Fibroblast of lung (primary cell): Measurements from ENCODE around the gene RMC1. TPM values are rescaled to one million over a fixed set of nuclear protein-coding genes. Genes with fewer than 3 reads are reported as not detected.
A peak's percentile ranks its signal among the peaks of the same experiment; 100 is the strongest.

Source experiments
- DNase-seq, 2 donors: peaks; one replicate each; pipeline versions ENCODE4 v3.0.0 to v3.0.0-alpha.2; 2010; ENCODE audit warnings: low read depth in 2 of 2
- H2AFZ ChIP-seq: 2 replicates; pipeline ENCODE4 v1.5.1; 2012; ENCODE audit warnings: low read length, control low read depth, inconsistent platforms
- H3K27ac ChIP-seq: 2 replicates; pipeline ENCODE4 v1.5.1; 2011; ENCODE audit warnings: low read length, control low read depth; ENCODE audit not compliant: insufficient read depth
- H3K27me3 ChIP-seq: 2 replicates; pipeline ENCODE4 v1.5.1; 2011; ENCODE audit warnings: mild to moderate bottlenecking, low read length; ENCODE audit not compliant: control insufficient read depth, insufficient read depth
- H3K36me3 ChIP-seq: 2 replicates; pipeline ENCODE4 v1.5.1; 2011; ENCODE audit warnings: low read length; ENCODE audit not compliant: control insufficient read depth, insufficient read depth
- H3K4me1 ChIP-seq: 2 replicates; pipeline ENCODE4 v1.5.1; 2011; ENCODE audit warnings: low read length; ENCODE audit not compliant: control insufficient read depth, insufficient read depth; ENCODE audit errors: extremely low read depth
- H3K4me2 ChIP-seq: 2 replicates; pipeline ENCODE4 v1.5.1; 2011; ENCODE audit warnings: low read length, control low read depth; ENCODE audit not compliant: insufficient read depth; ENCODE audit errors: extremely low read depth
- H3K4me3 ChIP-seq, 4 experiments: fragments of 200-600 bp in 1 of 4; sonication (generic) in 1 of 4; replicated peaks in 1 of 4; 2 replicates each; pipeline ENCODE4 v1.5.1; 2011 to 2016; ENCODE audit warnings: low read length in 4 of 4, low read depth in 3 of 4, mild to moderate bottlenecking in 3 of 4, control low read depth in 2 of 4, inconsistent platforms in 1 of 4, mixed read lengths in 1 of 4; ENCODE audit not compliant: insufficient read depth in 1 of 4; ENCODE audit errors: control extremely low read depth in 1 of 4
- H3K79me2 ChIP-seq: 2 replicates; pipeline ENCODE4 v1.5.1; 2012; ENCODE audit warnings: mild to moderate bottlenecking, low read length, inconsistent platforms; ENCODE audit not compliant: control insufficient read depth, insufficient read depth
- H3K9ac ChIP-seq: 2 replicates; pipeline ENCODE4 v1.5.1; 2011; ENCODE audit warnings: mild to moderate bottlenecking, low read length, control low read depth; ENCODE audit not compliant: insufficient read depth
- H3K9me3 ChIP-seq: 2 replicates; pipeline ENCODE4 v1.5.1; 2012; ENCODE audit warnings: low read depth, low read length; ENCODE audit not compliant: control insufficient read depth, insufficient read depth
- H4K20me1 ChIP-seq: 2 replicates; pipeline ENCODE4 v1.5.1; 2011; ENCODE audit warnings: low read length; ENCODE audit not compliant: control insufficient read depth, insufficient read depth; ENCODE audit errors: extremely low read depth
- CTCF ChIP-seq, 2 donors: IDR thresholded peaks in 1 of 2; conservative IDR thresholded peaks in 1 of 2; 1 replicate in 1 of 2; 2 replicates in 1 of 2; pipeline ENCODE4 v1.5.1; 2011 to 2012; ENCODE audit warnings: low read length in 2 of 2, control low read depth in 1 of 2, inconsistent platforms in 1 of 2, low read depth in 1 of 2, mild to moderate bottlenecking in 1 of 2
- EZH2 ChIP-seq: IDR thresholded peaks from 2 replicates; pipeline ENCODE4 v1.5.1; 2012; ENCODE audit warnings: low read length, control low read depth, mild to moderate bottlenecking; ENCODE audit errors: missing control alignments
- polyA plus RNA-seq, 2 donors: library from polyadenylated mRNA; depleted of rRNA in 1 of 2; stranded (reverse) in 1 of 2; unstranded in 1 of 2; fragments of >200 nt; gene quantifications; 2 replicates each; pipeline ENCODE4 v1.2.1, GENCODE V29; 2011 to 2012; ENCODE audit warnings: missing spikeins in 1 of 2
- total RNA-seq: library from RNA; depleted of rRNA; stranded (reverse); fragments of >200 nt; gene quantifications from 2 replicates; pipeline ENCODE4 v1.2.1, GENCODE V29; 2014

RMC1 gene
- total and polyA plus RNA-seq, 2 donors (not counting 1 experiment from before 2014, with no cell fraction given) = 22.5 to 29.6 TPM

DNA sequence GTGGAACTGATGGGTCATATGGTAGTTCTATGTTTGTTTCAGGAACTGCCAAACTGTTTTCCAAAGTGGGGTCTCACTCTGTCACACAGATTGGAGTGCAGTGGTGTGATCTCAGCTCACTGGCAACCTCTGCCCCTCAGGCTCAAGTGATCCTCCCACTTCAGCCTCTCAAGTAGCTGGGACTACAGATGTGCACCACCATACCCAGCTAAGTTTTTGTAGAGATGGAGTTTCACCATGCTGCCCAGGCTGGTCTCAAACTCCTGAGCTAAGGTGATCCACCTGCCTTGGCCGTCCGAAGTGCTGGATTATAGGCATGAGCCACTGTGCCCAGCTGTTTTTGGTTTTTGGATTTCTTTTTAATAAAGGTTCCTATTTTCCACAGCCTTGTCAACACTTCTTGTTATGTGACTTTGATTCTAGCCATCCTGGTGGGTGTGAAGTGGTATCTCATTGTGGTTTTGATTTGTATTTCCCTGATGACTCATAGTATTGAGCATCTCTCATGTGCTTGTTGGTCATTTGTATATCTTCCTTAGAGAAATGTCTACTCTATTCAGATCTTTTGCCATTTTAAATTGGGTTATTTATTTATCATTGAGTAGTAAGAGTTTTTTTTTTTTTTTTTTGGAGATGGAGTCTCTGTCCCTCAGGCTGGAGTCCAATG is 60.2 kb downstream of the RMC1 start:
- Histone ChIP-seq H2AFZ (no peak overlapping the region), H3K27me3 (no peaks in the 10 kb centered on the region), H4K20me1 (no peaks in the 10 kb centered on the region), H3K36me3 (peaks cover 6% of the 10 kb centered on the region), H3K4me3 (no peak overlapping the region), H3K9ac (no peak overlapping the region), H3K9me3 (no peaks in the 10 kb centered on the region), H3K4me2 (no peak overlapping the region), H3K27ac (no peak overlapping the region), H3K4me1 (peaks cover 3% of the 10 kb centered on the region), H3K79me2 (no peaks in the 10 kb centered on the region)
- peak; percentile 44 to 74 for DNase-seq
- TF ChIP-seq EZH2 (no peak), CTCF (conservative IDR thresholded peaks at IDR 0.05 in 1 of 2, IDR thresholded peaks at IDR 0.05 in 1 of 2; ENCODE audit: low read depth in 1 of 2, low read length in 2 of 2) (no peak)

DNA sequence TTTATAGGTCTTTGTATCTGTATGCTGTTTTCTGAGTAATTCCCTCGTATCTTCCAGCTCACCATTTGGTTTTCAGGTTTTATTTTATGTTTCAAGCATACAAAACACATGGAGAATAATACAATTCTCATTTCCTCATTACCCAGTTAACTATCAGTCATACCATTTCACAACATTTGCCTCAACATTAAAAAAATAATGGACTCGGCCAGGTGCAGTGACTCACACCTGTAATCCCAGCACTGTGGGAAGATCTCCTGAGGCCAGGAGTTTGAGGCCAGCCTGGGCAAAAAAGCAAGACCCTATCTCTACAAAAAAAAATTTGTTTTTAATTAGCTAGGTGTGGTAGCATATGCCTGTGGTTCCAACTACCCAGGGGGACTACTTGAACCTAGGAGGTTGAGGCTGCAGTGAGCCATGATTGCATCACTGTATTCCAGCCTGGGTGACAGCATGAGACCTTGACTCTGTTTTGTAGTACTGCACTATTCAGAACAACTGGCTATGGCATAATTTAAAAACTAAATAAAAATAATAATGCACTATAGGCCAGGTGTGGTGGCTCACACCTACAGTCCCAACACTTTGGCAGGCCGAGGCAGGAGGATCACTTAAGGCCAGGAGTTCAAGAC is 62.7 kb downstream of the RMC1 start:
- H3K9ac ChIP-seq = no peak overlapping the region
- H3K27ac ChIP-seq = no peak overlapping the region
- H4K20me1 ChIP-seq = no peaks in the 10 kb centered on the region
- DNase-seq = no peak
- H3K4me2 ChIP-seq = no peak overlapping the region
- H3K4me3 ChIP-seq = no peak overlapping the region
- H3K4me1 ChIP-seq = peaks cover 3% of the 10 kb centered on the region
- no peaks in the 10 kb centered on the region for H3K9me3 ChIP-seq
- H3K79me2 ChIP-seq = no peaks in the 10 kb centered on the region
- no peak overlapping the region for H2AFZ ChIP-seq
- no peak for TF ChIP-seq EZH2
- TF ChIP-seq CTCF (conservative IDR thresholded peaks at IDR 0.05 in 1 of 2, IDR thresholded peaks at IDR 0.05 in 1 of 2; ENCODE audit: low read depth in 1 of 2, low read length in 2 of 2) = no peak
- peaks cover 9% of the 10 kb centered on the region for H3K36me3 ChIP-seq
- no peaks in the 10 kb centered on the region for H3K27me3 ChIP-seq

GRCh38 chr18:23567671-23568070 is 64.4 kb downstream of the RMC1 start:
- no peaks in the 10 kb centered on the region for H3K9me3 ChIP-seq
- H4K20me1 ChIP-seq = no peaks in the 10 kb centered on the region
- no peak overlapping the region for H2AFZ ChIP-seq
- peaks cover 9% of the 10 kb centered on the region for H3K36me3 ChIP-seq
- H3K4me2 ChIP-seq = no peak overlapping the region
- H3K79me2 ChIP-seq = no peaks in the 10 kb centered on the region
- H3K27me3 ChIP-seq = no peaks in the 10 kb centered on the region
- no peak for DNase-seq
- peaks cover 3% of the 10 kb centered on the region for H3K4me1 ChIP-seq
- TF ChIP-seq CTCF (conservative IDR thresholded peaks at IDR 0.05 in 1 of 2, IDR thresholded peaks at IDR 0.05 in 1 of 2; ENCODE audit: low read depth in 1 of 2, low read length in 2 of 2) (no peak), EZH2 (no peak)
- no peak overlapping the region for H3K27ac ChIP-seq
- H3K9ac ChIP-seq = no peak overlapping the region
- H3K4me3 ChIP-seq = no peak overlapping the region
